Liver (tissue), 9 donors: ENCODE measurements around the gene KRTAP5-11. TPM values are rescaled to one million over a fixed set of nuclear protein-coding genes. Genes with fewer than 3 reads are reported as not detected.
"Not testable (repeated sequence)": the region's sequence is repeated elsewhere in the genome, so short reads cannot be mapped to it uniquely, and the experiment has no call there.

Experiments
- DNase-seq: peaks from one replicate; pipeline ENCODE4 v3.0.0-alpha.2; 2017; ENCODE audit warnings: low spot score
- H3K27ac ChIP-seq, 2 donors: one replicate each; pipeline ENCODE4 v1.7.0; 2013; ENCODE audit warnings: inconsistent platforms in 2 of 2, low read length in 2 of 2, control low read depth in 1 of 2, low read depth in 1 of 2, mild to moderate bottlenecking in 1 of 2
- H3K27me3 ChIP-seq, 4 donors: one replicate each; pipeline versions ENCODE4 v1.6.1 to v1.7.0; 2013; ENCODE audit warnings: low read length in 3 of 4, inconsistent platforms in 1 of 4, mild to moderate bottlenecking in 1 of 4, moderate library complexity in 1 of 4; ENCODE audit not compliant: control insufficient read depth in 4 of 4, insufficient read depth in 4 of 4
- H3K36me3 ChIP-seq, 4 donors: one replicate each; pipeline versions ENCODE4 v1.6.1 to v1.7.0; 2013; ENCODE audit warnings: low read length in 3 of 4, mild to moderate bottlenecking in 3 of 4, low read depth in 1 of 4, moderate library complexity in 1 of 4; ENCODE audit not compliant: control insufficient read depth in 4 of 4, insufficient read depth in 3 of 4
- H3K4me1 ChIP-seq, 4 donors: one replicate each; pipeline versions ENCODE4 v1.6.1 to v1.7.0; 2013; ENCODE audit warnings: low read length in 3 of 4, mild to moderate bottlenecking in 3 of 4, moderate library complexity in 1 of 4; ENCODE audit not compliant: control insufficient read depth in 4 of 4, insufficient read depth in 4 of 4
- H3K4me3 ChIP-seq, 3 donors: one replicate each; pipeline versions ENCODE4 v1.6.1 to v1.7.0; 2013; ENCODE audit warnings: low read length in 3 of 3, control low read depth in 1 of 3, low read depth in 1 of 3, mild to moderate bottlenecking in 1 of 3
- H3K9ac ChIP-seq, 2 donors: one replicate each; pipeline ENCODE4 v1.7.0; 2013; ENCODE audit warnings: low read length in 2 of 2, mild to moderate bottlenecking in 2 of 2, moderate library complexity in 2 of 2, control low read depth in 1 of 2, low read depth in 1 of 2
- H3K9me3 ChIP-seq, 4 donors: one replicate each; pipeline versions ENCODE4 v1.6.1 to v1.7.0; 2013; ENCODE audit warnings: low read length in 3 of 4; ENCODE audit not compliant: control insufficient read depth in 4 of 4
- WGBS: extraction: QIAGEN DNeasy Blood & Tissue Kit; methylation state at CpG from one replicate; pipeline ENCODE4 v1.1.7; 2013; 5-methylcytosine and 5-hydroxymethylcytosine counted together
- polyA plus RNA-seq, 2 donors: library from polyadenylated mRNA; stranded (reverse) in 1 of 2; unstranded in 1 of 2; fragments of 200-250 nt in 1 of 2; fragments of >200 nt in 1 of 2; fragmentation: Nextera tagmentation in 1 of 2; extraction: Ambion mirVana in 1 of 2; gene quantifications; one replicate each; pipeline versions ENCODE4 v1.2.1 to v1.2.3, GENCODE V29; 2013 to 2015
- total RNA-seq, 2 donors: library from RNA; depleted of rRNA; stranded (reverse); fragments of >200 nt; gene quantifications; one replicate each; pipeline ENCODE4 v1.2.3, GENCODE V29; 2014
- donor health status: healthy.
- donor health status: healthy.
- donor health status: healthy.
- donor health status: healthy.
- donor health status: healthy.

Gene KRTAP5-11
- total and polyA plus RNA-seq, 4 donors: not detected

DNA sequence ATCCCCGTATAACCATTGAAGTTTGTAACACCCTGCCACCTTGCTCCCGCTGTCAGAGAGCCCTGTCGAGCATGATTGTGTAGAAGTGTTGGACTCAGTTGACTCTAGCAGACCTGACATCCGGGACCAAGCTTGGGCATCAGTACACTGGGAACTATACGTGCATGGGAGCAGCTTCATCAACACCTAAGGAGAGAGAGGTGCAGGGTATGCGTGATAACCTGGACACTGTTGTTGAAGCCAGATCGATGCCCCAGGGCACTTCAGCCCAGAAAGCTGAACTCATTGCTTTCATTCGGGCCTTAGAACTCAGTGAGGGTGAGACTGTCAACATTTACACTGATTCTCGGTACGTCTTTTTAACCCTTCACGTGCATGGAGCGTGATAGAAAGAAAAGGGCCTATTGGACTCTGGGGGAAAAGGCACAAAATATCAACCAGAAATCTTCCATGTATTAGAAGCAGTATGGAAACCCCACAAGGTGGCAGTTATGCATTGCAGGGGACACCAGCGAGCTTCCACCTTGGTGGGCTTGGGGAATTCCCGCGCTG is 31.8 kb upstream of the KRTAP5-11 start:
- 54% methylated on average over 15 of the region's 15 CpGs for WGBS
- H3K4me3 ChIP-seq, H3K27me3 ChIP-seq: not testable (repeated sequence)

DNA sequence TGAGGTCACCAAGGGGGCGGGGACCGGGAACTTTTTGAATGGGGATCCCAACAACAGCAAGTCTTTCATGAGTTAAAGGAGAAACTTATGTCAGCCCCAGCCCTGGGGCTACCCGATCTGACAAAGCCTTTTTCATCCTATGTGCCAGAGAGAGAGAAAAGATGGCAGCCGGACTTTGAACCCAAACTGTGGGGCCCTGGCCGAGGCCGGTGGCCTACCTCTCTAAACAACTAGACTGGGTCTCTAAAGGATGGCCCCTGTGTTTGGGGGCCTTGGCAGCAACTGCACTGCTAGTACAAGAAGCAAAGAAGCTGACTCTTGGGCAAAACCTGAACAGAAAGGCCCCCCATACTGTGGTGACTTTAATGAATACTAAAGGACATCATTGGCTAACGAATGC is 31.3 kb upstream of the KRTAP5-11 start:
- not testable (repeated sequence) for H3K9ac ChIP-seq, H3K27me3 ChIP-seq, H3K36me3 ChIP-seq, H3K27ac ChIP-seq, DNase-seq, H3K4me1 ChIP-seq, H3K9me3 ChIP-seq, H3K4me3 ChIP-seq
- 56% methylated on average over 7 of the region's 7 CpGs for WGBS

More for the DNA sequence above, 31.8 kb upstream of the KRTAP5-11 start:
- not testable (repeated sequence) for H3K36me3 ChIP-seq, H3K4me1 ChIP-seq, H3K9ac ChIP-seq, H3K27ac ChIP-seq, DNase-seq, H3K9me3 ChIP-seq

DNA sequence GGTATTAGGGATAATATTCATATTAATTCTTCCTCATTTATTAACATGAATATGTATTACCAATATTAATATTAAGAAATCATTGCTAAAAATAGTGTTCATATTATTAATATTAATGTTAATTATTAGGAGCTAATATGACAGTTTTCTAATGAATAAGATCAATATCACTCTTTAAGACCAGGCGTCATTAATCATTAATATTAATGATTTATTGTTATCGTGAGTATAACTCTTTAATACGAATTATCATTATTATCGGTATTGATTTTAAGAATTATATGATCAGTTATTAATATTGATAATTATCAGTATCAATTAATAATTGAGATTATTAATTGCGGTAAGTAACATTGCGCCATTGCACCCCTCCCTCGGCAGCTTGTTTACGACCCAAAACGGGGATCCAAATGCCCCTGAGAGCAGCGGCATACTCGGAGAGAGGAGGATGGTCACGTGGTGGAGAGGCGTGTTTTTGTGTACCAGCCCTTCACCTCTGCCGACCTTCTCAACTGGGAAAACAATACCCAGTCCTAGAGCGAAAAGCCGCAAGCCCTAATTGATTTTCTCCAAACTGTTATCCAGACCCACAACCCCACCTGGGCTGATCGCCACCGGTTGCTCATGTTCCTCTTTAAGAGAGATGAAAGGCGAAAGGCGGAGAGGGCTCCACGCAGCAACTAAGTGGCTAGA is 28.7 kb upstream of the KRTAP5-11 start:
- H3K27me3 ChIP-seq: not testable (repeated sequence)

DNA sequence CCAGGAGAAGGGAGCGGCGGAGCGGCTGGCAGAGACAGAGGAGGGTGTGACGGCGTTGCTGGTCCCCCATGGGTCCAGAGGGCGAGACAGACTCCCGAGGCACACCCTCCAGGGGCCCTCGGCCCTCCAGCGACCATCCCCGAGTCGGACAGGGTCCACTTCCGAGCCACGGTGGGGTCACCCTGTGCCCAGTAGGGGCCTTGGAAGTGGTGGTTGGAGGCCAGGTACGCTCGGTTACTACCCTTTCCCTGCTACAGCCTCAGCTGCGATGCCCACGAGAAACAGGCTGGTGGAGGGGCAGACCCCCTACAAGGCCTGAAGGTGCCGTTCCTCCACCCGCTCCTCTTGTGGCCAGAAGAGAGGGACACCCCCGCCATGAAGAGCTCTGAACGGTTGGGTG is 25.6 kb upstream of the KRTAP5-11 start:
- not testable (repeated sequence) for H3K4me1 ChIP-seq, H3K9me3 ChIP-seq, H3K4me3 ChIP-seq, H3K27me3 ChIP-seq, H3K27ac ChIP-seq, H3K9ac ChIP-seq, DNase-seq, H3K36me3 ChIP-seq
- 13% methylated on average over 15 of the region's 21 CpGs for WGBS

More for the DNA sequence above, 28.7 kb upstream of the KRTAP5-11 start:
- not testable (repeated sequence) for H3K4me1 ChIP-seq, H3K27ac ChIP-seq, H3K9ac ChIP-seq, H3K36me3 ChIP-seq, H3K9me3 ChIP-seq, H3K4me3 ChIP-seq, DNase-seq
- 49% methylated on average over 21 of the region's 21 CpGs for WGBS

DNA sequence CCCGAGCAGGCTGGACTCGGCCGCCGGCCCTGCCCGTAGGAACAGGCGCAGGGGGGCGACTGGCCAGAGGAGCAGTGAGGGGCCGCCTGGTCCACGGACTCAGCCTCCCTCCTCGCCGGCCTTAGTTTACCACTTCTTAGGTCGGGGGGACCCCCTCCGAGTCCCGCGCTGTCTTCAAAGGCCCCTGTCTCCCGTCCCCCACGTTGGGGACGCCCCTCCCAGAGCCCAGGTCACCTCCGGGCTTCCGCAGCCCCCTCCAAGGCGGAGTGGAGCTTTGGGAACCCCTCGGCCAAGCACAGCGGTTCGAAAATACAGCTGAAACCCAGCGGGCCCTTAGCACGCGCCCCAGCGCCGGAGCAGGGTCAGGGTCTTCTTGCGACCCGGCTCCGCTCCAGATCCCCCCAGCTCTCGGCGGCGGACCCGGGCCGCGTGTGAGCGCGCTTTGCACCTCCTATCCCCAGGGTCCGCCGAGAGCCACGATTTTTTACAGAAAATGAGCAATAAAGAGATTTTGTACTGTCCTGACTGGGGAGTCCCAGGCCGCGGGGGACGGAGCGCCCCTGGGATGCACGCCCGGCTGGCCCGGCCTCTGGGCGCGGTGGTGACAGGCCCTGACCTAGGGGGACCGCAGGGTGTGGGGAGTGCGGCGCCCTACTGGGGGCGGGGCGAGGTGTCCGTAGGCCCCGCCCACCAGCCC is 25.0 kb upstream of the KRTAP5-11 start:
- DNase-seq, H3K36me3 ChIP-seq, H3K9me3 ChIP-seq, H3K4me3 ChIP-seq, H3K9ac ChIP-seq, H3K27me3 ChIP-seq, H3K27ac ChIP-seq, H3K4me1 ChIP-seq: not testable (repeated sequence)
- 5% methylated on average over 55 of the region's 59 CpGs for WGBS

DNA sequence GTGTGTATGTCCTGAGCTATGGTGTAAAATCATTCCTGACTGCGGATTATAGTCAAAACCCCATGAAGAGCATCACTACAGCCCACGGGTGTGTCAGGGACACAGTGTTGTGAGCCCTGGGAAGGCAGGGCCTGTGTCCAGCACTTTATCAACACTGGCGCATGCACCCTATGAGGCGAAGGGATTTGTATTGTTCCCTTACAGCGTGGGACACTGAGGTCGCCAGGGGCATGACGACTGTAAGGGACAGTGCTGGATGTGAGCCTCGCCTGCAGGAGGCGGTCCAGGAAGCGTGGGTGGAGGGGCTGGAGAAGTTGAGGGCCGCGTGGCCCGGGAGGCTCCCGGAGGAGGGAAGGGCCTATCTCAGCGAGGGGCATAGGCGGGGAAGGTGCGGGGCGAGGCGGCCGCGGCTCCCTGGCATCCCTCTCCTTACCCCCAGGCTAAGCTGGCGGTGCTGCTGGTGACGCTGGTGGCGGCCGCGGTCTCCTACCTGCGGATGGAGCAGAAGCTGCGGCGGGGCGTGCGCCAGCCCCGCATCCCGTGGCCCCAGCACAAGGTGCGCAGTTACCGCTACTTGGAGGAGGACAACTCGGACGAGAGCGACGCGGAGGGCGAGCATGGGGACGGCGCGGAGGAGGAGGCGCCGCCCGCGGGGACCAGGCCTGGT is 24.3 kb upstream of the KRTAP5-11 start:
- not testable (repeated sequence) for DNase-seq, H3K9me3 ChIP-seq, H3K27ac ChIP-seq, H3K4me1 ChIP-seq, H3K27me3 ChIP-seq, H3K4me3 ChIP-seq, H3K36me3 ChIP-seq, H3K9ac ChIP-seq
- WGBS: 13% methylated on average over 48 of the region's 48 CpGs
